GM12864 (cell line): ENCODE data around the gene HOXA5.

Experiments used
- DNase-seq: peaks from one replicate; pipeline ENCODE4 v3.0.0-alpha.2; 2011; ENCODE audit warnings: low read depth
- H3K4me3 ChIP-seq: 2 replicates; pipeline ENCODE4 v1.5.1; 2011; ENCODE audit warnings: mild to moderate bottlenecking, low read depth, low read length, control low read depth
- TF ChIP-seq, protein P1 (sequence below): IDR thresholded peaks from 2 replicates; pipeline ENCODE4 v1.5.1; 2011; ENCODE audit warnings: low read depth, mild to moderate bottlenecking, moderate library complexity, low read length, control low read depth, inconsistent platforms; ENCODE audit errors: missing control alignments

HOXA5 gene

DNA sequence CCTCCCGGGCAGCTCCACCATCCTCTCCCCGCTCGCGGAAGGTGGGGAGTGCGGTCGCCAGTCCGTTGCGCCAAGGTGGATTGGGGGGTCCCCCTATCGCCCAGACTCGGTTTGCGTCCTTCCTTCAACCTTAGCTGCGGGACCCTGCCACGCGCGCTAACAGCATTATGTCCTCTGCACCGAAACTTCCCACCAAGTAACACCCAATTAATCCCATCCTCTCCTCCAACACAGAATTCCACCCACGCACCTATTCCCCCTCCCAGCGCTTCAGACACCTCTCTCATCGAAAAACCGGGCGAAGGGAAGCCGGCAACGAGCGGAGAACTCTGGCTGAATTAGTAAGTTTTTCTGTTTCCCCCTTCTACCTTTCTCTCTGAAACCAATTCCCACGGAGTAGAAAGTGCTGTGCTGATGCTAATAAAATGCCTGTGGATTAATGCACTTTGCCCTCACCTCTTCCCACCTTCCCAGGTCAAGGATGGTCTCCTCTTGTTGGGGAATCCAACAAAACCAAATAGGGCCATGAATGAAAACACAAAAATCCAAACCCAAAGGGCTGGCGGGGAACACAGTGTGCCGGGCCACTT lies 8.0 kb upstream of the HOXA5 start:
- DNase-seq: no peak
- TF ChIP-seq, protein P1, sequence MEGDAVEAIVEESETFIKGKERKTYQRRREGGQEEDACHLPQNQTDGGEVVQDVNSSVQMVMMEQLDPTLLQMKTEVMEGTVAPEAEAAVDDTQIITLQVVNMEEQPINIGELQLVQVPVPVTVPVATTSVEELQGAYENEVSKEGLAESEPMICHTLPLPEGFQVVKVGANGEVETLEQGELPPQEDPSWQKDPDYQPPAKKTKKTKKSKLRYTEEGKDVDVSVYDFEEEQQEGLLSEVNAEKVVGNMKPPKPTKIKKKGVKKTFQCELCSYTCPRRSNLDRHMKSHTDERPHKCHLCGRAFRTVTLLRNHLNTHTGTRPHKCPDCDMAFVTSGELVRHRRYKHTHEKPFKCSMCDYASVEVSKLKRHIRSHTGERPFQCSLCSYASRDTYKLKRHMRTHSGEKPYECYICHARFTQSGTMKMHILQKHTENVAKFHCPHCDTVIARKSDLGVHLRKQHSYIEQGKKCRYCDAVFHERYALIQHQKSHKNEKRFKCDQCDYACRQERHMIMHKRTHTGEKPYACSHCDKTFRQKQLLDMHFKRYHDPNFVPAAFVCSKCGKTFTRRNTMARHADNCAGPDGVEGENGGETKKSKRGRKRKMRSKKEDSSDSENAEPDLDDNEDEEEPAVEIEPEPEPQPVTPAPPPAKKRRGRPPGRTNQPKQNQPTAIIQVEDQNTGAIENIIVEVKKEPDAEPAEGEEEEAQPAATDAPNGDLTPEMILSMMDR: no peak
- peak overlapping the region; percentile 1 for H3K4me3 ChIP-seq

DNA sequence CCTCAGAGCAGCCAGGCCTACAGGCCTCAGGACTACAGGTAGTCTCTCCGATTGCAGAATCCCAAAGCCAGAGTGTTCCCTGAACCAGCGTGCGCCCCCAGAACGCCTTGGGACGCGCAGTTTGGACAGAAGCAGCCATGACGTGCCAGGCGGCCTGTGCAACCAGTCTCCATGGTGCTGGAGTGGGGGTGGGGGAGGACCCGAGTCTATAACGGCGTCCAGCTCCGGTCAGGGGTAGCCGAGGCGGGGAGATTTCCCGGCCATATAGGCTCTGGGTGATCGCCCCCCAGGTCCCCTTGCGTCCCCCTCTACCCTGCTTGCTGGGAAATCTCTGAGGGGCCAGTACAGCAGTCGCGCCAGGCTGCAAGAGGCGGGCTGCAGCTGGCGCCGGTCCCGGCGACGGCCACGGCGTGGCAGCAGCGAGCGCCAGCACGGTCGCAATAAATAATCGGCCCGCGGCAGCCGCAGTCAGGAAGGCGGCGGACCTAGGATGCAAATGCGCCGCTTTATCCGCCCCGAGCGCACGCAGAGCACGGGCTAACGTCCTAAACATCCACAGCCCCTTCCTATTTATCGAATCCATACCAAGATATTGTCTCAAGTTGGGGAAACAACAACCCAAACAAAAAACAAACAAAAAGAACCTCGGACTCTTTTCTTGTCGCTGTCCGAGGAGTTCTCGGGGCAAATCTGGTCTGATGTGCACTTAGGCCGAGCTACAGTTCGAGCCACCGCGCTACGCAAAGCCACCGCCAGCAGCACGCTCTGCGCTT lies 7.3 kb upstream of the HOXA5 start:
- H3K4me3 ChIP-seq: peak overlapping the region; percentile 1
- no peak for DNase-seq
- TF ChIP-seq, protein P1: peak; percentile 84

DNA sequence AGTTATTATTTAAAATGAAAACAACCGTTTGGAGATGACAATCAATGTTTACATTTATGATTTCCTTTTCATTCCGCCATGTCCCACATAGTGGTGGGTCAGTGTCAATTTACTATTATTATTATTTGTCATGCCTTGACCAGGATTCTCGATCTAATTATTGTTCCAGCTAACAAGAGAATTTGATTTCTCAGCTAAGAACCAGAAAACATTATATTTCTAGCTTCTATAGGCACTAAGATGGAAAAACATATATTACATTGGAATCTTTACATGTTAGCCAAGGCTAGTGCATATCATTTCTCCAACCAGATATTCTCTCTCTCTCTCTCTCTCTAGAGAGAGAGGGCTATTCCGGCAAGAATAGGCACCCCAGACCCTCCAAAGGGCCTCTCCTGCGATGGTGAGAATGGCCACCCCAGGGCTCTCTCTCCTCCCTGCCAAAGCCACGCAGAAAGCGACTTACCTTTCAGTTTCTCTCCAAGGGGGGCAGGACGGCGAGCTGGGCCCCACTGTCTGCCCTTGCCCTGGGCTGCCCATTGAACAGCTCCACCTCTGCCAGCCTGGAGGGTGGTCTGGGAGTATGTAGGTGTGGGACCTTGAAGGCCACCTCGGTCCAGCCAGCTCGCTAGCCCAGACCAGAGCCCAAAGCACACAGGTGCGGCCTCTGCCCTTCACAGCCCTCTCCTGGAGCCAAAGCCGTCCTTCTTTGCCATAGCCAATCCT lies 6.5 kb upstream of the HOXA5 start:
- H3K4me3 ChIP-seq: no peak overlapping the region
- TF ChIP-seq, protein P1: no peak
- no peak for DNase-seq

DNA sequence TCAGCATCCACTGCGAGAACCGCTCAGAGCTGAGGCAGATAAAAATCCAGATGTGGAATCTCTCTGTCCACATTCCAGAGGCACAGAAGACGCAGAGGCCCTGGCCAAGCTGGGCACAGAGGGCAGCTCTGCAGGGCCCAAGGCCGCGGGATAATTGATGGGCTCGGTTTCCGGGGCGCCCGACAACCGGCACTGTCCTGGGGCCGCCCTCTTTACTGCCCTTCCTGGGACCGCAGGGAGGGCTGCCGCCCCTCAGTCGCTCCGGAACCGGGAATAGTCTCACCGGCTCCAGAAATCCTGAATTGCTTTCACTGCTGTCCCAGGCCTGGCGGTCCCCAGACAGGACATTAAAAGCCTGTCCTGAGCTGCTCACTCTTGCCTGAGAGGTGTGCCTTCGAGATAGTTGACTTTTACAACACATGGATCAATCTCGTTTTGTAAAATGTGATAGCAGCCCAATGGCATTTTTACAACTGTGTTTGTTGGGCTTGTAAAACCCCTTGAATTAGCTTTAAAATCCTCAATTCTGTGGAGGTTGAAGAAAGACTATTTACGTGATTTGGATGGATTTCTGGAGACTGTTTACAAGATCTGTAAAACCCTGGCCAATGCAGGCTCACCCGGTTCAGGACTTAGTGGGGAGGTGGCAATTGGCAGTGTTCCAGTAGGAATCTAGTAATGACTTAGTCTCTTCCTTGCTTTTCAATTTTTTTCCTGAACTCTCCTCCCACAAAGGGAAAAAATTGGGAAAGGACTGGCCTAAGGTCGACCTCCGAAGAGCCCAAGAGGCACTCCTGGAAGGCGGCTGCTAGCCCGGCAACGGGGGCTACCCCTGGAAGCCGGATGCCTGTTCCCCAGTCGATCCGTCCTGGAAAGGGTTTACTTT lies 5.5 kb upstream of the HOXA5 start:
- DNase-seq: no peak
- TF ChIP-seq, protein P1: no peak
- no peak overlapping the region for H3K4me3 ChIP-seq

DNA sequence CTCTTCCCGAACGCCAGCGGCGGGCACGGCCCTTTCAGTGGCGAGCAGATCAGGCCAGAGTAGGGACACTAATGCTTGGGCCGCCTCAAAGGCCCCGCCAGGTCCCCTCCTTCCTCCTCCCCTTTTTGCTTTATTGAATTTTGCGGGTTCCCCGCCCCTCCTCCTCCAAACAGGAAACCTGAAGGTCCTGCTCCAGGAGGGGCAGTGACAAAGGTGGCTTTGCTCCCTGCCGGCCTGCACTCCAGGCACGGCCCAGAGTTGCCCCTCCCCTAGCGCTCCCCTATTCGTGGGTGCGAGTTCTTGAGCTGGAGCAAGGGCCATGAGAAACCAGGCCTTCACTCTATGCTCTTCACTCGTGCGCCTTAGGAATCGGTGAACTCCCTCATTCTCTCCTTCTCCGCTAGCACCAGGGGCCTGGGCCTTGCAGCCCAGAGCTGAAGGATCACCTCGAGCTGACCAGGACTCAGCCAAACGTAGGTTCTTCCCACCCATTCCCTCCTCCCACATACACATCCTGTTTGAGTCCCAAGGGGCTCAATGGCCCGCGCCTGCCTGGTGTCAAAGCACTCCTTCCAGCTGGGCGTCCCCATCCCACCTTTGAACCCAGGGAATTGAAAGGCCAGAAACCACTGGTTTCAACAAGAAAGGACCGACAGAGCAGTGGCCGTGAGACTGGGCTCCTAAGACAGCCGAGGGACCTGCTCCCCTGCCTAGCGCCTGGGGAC lies 4.7 kb upstream of the HOXA5 start:
- no peak overlapping the region for H3K4me3 ChIP-seq
- TF ChIP-seq, protein P1: no peak
- DNase-seq: no peak
